ENCODE results near the gene KDSR.

DNA sequence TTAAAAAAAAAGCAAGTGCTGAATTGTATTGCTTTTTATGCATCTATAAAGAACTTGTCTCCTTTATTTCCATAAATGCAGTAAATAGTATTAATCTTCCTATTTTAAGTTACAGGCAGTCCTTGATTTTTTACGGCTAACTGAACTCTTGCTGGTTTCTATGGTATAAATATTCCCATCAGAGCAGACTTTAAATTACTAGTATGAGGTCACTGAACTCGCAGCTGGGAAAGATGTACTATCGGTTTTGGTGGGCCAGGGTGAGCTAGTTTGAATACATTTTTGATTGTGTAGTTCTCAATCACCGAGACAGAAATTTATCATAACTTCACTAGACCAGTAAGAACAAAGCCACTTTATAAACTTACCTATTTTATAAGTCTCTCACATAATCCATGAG is 20.9 kb upstream of the KDSR start:
- TF ChIP-seq, protein P1, sequence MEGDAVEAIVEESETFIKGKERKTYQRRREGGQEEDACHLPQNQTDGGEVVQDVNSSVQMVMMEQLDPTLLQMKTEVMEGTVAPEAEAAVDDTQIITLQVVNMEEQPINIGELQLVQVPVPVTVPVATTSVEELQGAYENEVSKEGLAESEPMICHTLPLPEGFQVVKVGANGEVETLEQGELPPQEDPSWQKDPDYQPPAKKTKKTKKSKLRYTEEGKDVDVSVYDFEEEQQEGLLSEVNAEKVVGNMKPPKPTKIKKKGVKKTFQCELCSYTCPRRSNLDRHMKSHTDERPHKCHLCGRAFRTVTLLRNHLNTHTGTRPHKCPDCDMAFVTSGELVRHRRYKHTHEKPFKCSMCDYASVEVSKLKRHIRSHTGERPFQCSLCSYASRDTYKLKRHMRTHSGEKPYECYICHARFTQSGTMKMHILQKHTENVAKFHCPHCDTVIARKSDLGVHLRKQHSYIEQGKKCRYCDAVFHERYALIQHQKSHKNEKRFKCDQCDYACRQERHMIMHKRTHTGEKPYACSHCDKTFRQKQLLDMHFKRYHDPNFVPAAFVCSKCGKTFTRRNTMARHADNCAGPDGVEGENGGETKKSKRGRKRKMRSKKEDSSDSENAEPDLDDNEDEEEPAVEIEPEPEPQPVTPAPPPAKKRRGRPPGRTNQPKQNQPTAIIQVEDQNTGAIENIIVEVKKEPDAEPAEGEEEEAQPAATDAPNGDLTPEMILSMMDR (IDR thresholded peaks at IDR 0.05 in 4 of 5, conservative IDR thresholded peaks at IDR 0.05 in 1 of 5): no peak
- no peak for TF ChIP-seq POLR2A (IDR thresholded peaks at IDR 0.05)

Data from gastrocnemius medialis (tissue), 4 donors.